ENCODE results near the gene STAC. TPM values are rescaled to one million over a fixed set of nuclear protein-coding genes. Genes with fewer than 3 reads are reported as not detected.

The STAC gene
- total and polyA plus RNA-seq, 9 of the 15 experiments (the other 6 are each of a cell fraction or from before 2014, with no cell fraction given) = 0.11 TPM; not detected in 8

GRCh38 chr3:36417237-36417636, 36.9 kb downstream of the STAC start:
- H3K4me3 ChIP-seq = no peak overlapping the region
- WGBS (ENCODE audit: insufficient coverage, low coverage, missing lambda C conversion rate) = 0% methylated on average over 2 of the region's 2 CpGs
- no peaks in the 10 kb centered on the region for H3K27me3 ChIP-seq (ENCODE audit: control insufficient read depth in 2 of 2, insufficient read depth in 2 of 2, low read length in 2 of 2)
- BruUV-seq (replicated peaks) = no TSS peak
- no peaks in the 10 kb centered on the region for H3K79me2 ChIP-seq (ENCODE audit: control insufficient read depth, insufficient read depth, low read length)
- ChIA-PET POLR2A (no interaction called here), CTCF (ENCODE audit: low intra/inter-chr PET ratio) (no interaction called here)
- DNase-seq (ENCODE audit: extremely low read depth in 1 of 4, low spot score in 3 of 4) = no peak
- no peak overlapping the region for H3K27ac ChIP-seq (ENCODE audit: extremely low read depth, low read depth, low read length)
- no peak for FAIRE-seq
- TF ChIP-seq, protein P1, sequence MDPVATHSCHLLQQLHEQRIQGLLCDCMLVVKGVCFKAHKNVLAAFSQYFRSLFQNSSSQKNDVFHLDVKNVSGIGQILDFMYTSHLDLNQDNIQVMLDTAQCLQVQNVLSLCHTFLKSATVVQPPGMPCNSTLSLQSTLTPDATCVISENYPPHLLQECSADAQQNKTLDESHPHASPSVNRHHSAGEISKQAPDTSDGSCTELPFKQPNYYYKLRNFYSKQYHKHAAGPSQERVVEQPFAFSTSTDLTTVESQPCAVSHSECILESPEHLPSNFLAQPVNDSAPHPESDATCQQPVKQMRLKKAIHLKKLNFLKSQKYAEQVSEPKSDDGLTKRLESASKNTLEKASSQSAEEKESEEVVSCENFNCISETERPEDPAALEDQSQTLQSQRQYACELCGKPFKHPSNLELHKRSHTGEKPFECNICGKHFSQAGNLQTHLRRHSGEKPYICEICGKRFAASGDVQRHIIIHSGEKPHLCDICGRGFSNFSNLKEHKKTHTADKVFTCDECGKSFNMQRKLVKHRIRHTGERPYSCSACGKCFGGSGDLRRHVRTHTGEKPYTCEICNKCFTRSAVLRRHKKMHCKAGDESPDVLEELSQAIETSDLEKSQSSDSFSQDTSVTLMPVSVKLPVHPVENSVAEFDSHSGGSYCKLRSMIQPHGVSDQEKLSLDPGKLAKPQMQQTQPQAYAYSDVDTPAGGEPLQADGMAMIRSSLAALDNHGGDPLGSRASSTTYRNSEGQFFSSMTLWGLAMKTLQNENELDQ (CRISPR knock-in tag; IDR thresholded peaks at IDR 0.05; ENCODE audit: borderline replicate concordance) = no peak
- TF ChIP-seq, protein P2, sequence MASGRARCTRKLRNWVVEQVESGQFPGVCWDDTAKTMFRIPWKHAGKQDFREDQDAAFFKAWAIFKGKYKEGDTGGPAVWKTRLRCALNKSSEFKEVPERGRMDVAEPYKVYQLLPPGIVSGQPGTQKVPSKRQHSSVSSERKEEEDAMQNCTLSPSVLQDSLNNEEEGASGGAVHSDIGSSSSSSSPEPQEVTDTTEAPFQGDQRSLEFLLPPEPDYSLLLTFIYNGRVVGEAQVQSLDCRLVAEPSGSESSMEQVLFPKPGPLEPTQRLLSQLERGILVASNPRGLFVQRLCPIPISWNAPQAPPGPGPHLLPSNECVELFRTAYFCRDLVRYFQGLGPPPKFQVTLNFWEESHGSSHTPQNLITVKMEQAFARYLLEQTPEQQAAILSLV (tag; IDR thresholded peaks at IDR 0.05) = no peak
- no peak for TF ChIP-seq CBX1 (IDR thresholded peaks at IDR 0.05; ENCODE audit: low read depth)
- TF ChIP-seq POLR2G (IDR thresholded peaks at IDR 0.05; ENCODE audit: low read depth, low read length) = no peak
- no peak for TF ChIP-seq SMC3 (conservative IDR thresholded peaks at IDR 0.05; ENCODE audit: insufficient read depth, low read depth, low read length)
- TF ChIP-seq FOXA3 (CRISPR knock-in tag; conservative IDR thresholded peaks at IDR 0.05 in 1 of 2, IDR thresholded peaks at IDR 0.05 in 1 of 2) = no peak
- TF ChIP-seq ZBTB8A (IDR thresholded peaks at IDR 0.05; ENCODE audit: partially characterized antibody) = no peak
- no peak for TF ChIP-seq YY1 (IDR thresholded peaks at IDR 0.05; ENCODE audit: borderline replicate concordance in 1 of 3, control insufficient read depth in 1 of 3, extremely low read depth in 1 of 3, insufficient read depth in 3 of 3, insufficient read length in 1 of 3, insufficient replicate concordance in 2 of 3, low read depth in 1 of 3, low read length in 2 of 3)
- H3K9me1 ChIP-seq (ENCODE audit: control insufficient read depth, insufficient read depth, low read length) = no peaks in the 10 kb centered on the region
- H3K36me3 ChIP-seq (ENCODE audit: control insufficient read depth, insufficient read depth, low read length) = no peaks in the 10 kb centered on the region
- H2AFZ ChIP-seq (ENCODE audit: low read depth, low read length) = no peak overlapping the region
- in situ Hi-C loops (cut with MboI) (no loop called here), intact Hi-C loops (cut with micrococcal nuclease) (no loop called here)
- no peak overlapping the region for H3K4me2 ChIP-seq (ENCODE audit: insufficient read depth, low read length)
- no peak overlapping the region for H3K9ac ChIP-seq (ENCODE audit: insufficient read depth in 1 of 2, low read depth in 2 of 2, low read length in 2 of 2)
- no peaks in the 10 kb centered on the region for H4K20me1 ChIP-seq (replicated peaks; ENCODE audit: control insufficient read depth, insufficient read depth, low read length)
- ATAC-seq = no peak
- no peaks in the 10 kb centered on the region for H3K9me3 ChIP-seq (replicated peaks; ENCODE audit: control insufficient read depth, insufficient read depth, low read depth, low read length)
- H3K4me1 ChIP-seq (replicated peaks in 1 of 2; ENCODE audit: control insufficient read depth in 2 of 2, insufficient read depth in 2 of 2, low read length in 2 of 2) = no peaks in the 10 kb centered on the region

Data from K562 (cell line).